Ishikawa (cell line): ENCODE measurements around the gene C2CD2.

Experiments
- CEBPB ChIP-seq: IDR thresholded peaks from 2 replicates; pipeline ENCODE4 v1.6.1; 2012
- CREB1 ChIP-seq: IDR thresholded peaks from 2 replicates; pipeline ENCODE4 v1.6.1; 2012; ENCODE audit warnings: low read depth
- EGR1 ChIP-seq: IDR thresholded peaks from 2 replicates; pipeline ENCODE4 v1.6.1; 2012
- EP300 ChIP-seq: IDR thresholded peaks from 2 replicates; pipeline ENCODE4 v1.6.1; 2012; ENCODE audit warnings: borderline replicate concordance
- FOXM1 ChIP-seq: IDR thresholded peaks from 2 replicates; pipeline ENCODE4 v1.6.1; 2012; ENCODE audit warnings: low read depth, borderline replicate concordance
- MAX ChIP-seq: IDR thresholded peaks from 2 replicates; pipeline ENCODE4 v1.6.1; 2012
- NFIC ChIP-seq: IDR thresholded peaks from 2 replicates; pipeline ENCODE4 v1.6.1; 2012
- RAD21 ChIP-seq: IDR thresholded peaks from 2 replicates; pipeline ENCODE4 v1.6.1; 2012; ENCODE audit warnings: low read depth
- REST ChIP-seq: IDR thresholded peaks from 2 replicates; pipeline ENCODE4 v1.6.1; 2012; ENCODE audit warnings: low read depth, mild to moderate bottlenecking
- TAF1 ChIP-seq: IDR thresholded peaks from 2 replicates; pipeline ENCODE4 v1.6.1; 2012; ENCODE audit warnings: low read depth, mild to moderate bottlenecking
- TCF12 ChIP-seq: IDR thresholded peaks from 2 replicates; pipeline ENCODE4 v1.6.1; 2012; ENCODE audit warnings: low read depth
- TEAD4 ChIP-seq: IDR thresholded peaks from 2 replicates; pipeline ENCODE4 v1.6.1; 2012
- USF1 ChIP-seq: IDR thresholded peaks from 2 replicates; pipeline ENCODE4 v1.6.1; 2012
- YY1 ChIP-seq: IDR thresholded peaks from 2 replicates; pipeline ENCODE4 v1.6.1; 2012; ENCODE audit warnings: low read depth
- ZBTB7A ChIP-seq: IDR thresholded peaks from 2 replicates; pipeline ENCODE4 v1.6.1; 2012; ENCODE audit warnings: low read depth

C2CD2 gene

GRCh38 chr21:41843584-41843983 is 110.2 kb downstream of the C2CD2 start:
- TF ChIP-seq RAD21 = no peak
- TF ChIP-seq TAF1 = no peak
- no peak for TF ChIP-seq EP300
- TF ChIP-seq EGR1 = no peak
- no peak for TF ChIP-seq ZBTB7A

- no peak for TF ChIP-seq CEBPB
These were observed 112.9 kb downstream of the C2CD2 start for GRCh38 chr21:41840880-41841279.

- TF ChIP-seq TAF1 (no peak), EGR1 (no peak), YY1 (no peak), RAD21 (no peak), TCF12 (no peak), FOXM1 (no peak), EP300 (no peak), ZBTB7A (no peak)
These were observed 114.3 kb downstream of the C2CD2 start for GRCh38 chr21:41839387-41840000.

- TF ChIP-seq REST = no peak
- no peak for TF ChIP-seq MAX
- no peak for TF ChIP-seq TAF1
- TF ChIP-seq RAD21 = no peak
These were observed 116.0 kb downstream of the C2CD2 start for GRCh38 chr21:41837756-41838297.

- no peak for TF ChIP-seq NFIC
- no peak for TF ChIP-seq ZBTB7A
- no peak for TF ChIP-seq TEAD4
- TF ChIP-seq REST = no peak
- TF ChIP-seq CREB1 = no peak
- TF ChIP-seq USF1 = no peak
- no peak for TF ChIP-seq EGR1
- TF ChIP-seq TAF1 = no peak
These were observed 117.4 kb downstream of the C2CD2 start for GRCh38 chr21:41836166-41837015.

GRCh38 chr21:41835711-41836154 is 118.1 kb downstream of the C2CD2 start:
- TF ChIP-seq REST (no peak), RAD21 (no peak), EGR1 (no peak; the same call in 1 of the 2 replicates), CEBPB (no peak), CREB1 (no peak), ZBTB7A (no peak), MAX (no peak)
